ENCODE data around the gene USP9X. TPM values are rescaled to one million over a fixed set of nuclear protein-coding genes. Genes with fewer than 3 reads are reported as not detected.
"Not testable (repeated sequence)": the region's sequence is repeated elsewhere in the genome, so short reads cannot be mapped to it uniquely, and the experiment has no call there.

Gene USP9X
- polyA plus RNA-seq, 1 experiment, result 18.9 TPM

- H3K4me3 ChIP-seq (ENCODE audit: low read depth, low read length), result no peak overlapping the region
- DNase-seq (ENCODE audit: low read depth), result no peak
- ChIA-PET POLR2A (interaction anchor here (0.5 kb wide), 1 partner anchor 16 kb away, joined by 3 read pairs; no protein-coding TSS in a partner anchor), CTCF (interaction anchor here (0.7 kb wide), 1 partner anchor 40 kb away, joined by 3 read pairs; no protein-coding TSS in a partner anchor)
- no peaks in the 10 kb centered on the region for H3K36me3 ChIP-seq (ENCODE audit: control insufficient read depth, insufficient read depth, low read length)
- no peaks in the 10 kb centered on the region for H3K27me3 ChIP-seq (ENCODE audit: control insufficient read depth, insufficient read depth, low read length)
- no peak for TF ChIP-seq CTCF (IDR thresholded peaks at IDR 0.05; ENCODE audit: insufficient read depth, low read depth, low read length)
Observed at GRCh38 chrX:41045960-41046567, 39.2 kb upstream of the USP9X start.

DNA sequence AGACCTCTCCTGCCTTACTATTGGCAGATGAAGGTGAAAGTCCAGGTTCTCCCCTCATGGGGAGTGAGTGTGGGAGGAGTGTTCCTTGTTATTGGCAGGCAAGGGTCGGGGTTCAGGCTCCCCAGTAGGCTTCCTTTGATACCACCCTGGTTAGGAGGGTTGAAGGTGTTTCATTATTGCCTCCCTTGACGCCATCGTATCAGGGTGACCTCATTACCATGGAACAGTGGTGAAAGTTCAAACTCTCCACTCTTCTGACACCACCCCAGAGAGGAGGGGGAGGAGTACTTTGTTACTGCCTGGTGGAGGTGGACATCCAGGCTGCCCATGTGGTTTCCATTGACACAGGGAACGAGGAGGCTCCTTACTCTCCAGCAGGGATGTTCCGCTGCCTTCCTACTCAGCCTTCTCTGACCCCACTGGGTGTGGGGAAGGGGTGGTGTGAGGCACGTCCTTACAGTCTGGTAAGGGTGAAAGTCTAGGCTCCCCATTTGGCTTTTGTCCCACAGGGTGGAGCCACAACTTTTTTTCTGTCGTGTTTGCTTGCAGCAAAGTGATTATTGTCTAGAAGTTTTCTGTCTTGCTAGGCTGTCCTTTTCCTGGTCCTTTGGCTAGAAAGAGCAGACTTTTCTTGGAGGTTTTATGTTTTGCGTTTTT is 37.2 kb upstream of the USP9X start:
- POLR2A ChIA-PET, result no interaction called here
- no peak for DNase-seq (ENCODE audit: low read depth)
- TF ChIP-seq CTCF (IDR thresholded peaks at IDR 0.05; ENCODE audit: insufficient read depth, low read depth, low read length), result no peak
- Histone ChIP-seq H3K27me3 (ENCODE audit: control insufficient read depth, insufficient read depth, low read length) (no peaks in the 10 kb centered on the region), H3K36me3 (ENCODE audit: control insufficient read depth, insufficient read depth, low read length) (no peaks in the 10 kb centered on the region), H3K4me3 (ENCODE audit: low read depth, low read length) (no peak overlapping the region)
- CTCF ChIA-PET, result no interaction called here

DNA sequence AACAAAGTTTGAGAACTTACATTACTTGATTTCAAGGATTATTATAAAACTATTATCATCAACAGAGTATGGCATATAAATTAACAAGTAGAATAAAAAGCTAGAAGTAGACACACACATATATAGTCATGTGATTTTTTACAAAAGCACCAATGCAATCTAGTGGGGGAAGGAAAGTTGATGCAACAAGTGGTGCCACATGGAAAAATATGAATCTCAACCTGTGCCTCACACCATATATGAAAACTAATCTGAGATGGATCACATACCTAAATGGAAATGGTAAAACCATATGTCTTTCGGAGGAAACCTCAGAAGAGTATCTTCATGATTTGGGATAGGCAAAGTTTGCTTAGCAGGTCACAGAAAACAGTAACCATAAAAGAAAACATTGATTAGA is 34.9 kb upstream of the USP9X start:
- CTCF ChIA-PET, result no interaction called here
- DNase-seq (ENCODE audit: low read depth), result no peak
- H3K36me3 ChIP-seq (ENCODE audit: control insufficient read depth, insufficient read depth, low read length), result no peaks in the 10 kb centered on the region
- H3K4me3 ChIP-seq (ENCODE audit: low read depth, low read length), result no peak overlapping the region
- TF ChIP-seq CTCF (IDR thresholded peaks at IDR 0.05; ENCODE audit: insufficient read depth, low read depth, low read length), result no peak
- H3K27me3 ChIP-seq (ENCODE audit: control insufficient read depth, insufficient read depth, low read length), result no peaks in the 10 kb centered on the region
- POLR2A ChIA-PET, result no interaction called here

- Histone ChIP-seq H3K27me3 (ENCODE audit: control insufficient read depth, insufficient read depth, low read length) (no peaks in the 10 kb centered on the region), H3K36me3 (ENCODE audit: control insufficient read depth, insufficient read depth, low read length) (no peaks in the 10 kb centered on the region), H3K4me3 (ENCODE audit: low read depth, low read length) (no peak overlapping the region)
- no peak for DNase-seq (ENCODE audit: low read depth)
- CTCF ChIA-PET, result no interaction called here
- TF ChIP-seq CTCF (IDR thresholded peaks at IDR 0.05; ENCODE audit: insufficient read depth, low read depth, low read length), result no peak
- POLR2A ChIA-PET, result no interaction called here
Observed at GRCh38 chrX:41051288-41051687, 34.0 kb upstream of the USP9X start.

DNA sequence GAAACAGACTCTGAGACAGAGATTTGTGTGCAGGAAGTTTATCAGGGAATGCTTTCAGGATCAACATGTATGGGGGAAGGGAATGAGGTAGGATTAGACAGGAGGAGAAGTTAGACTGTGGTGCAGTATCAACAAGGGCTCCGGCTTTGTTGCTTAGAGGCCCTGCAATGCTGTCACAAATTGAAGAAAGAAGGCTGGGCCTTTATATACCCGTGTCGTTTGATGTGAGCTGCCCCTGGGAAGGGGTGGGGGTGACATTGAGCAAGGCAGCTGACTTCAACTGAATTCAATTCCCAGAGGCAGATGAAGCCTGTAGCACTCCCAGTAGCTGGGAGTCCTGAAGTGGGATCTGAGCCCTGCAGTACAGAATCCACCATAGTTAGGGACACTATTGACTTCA is 29.5 kb upstream of the USP9X start:
- Histone ChIP-seq H3K36me3 (ENCODE audit: control insufficient read depth, insufficient read depth, low read length) (no peaks in the 10 kb centered on the region), H3K27me3 (ENCODE audit: control insufficient read depth, insufficient read depth, low read length) (no peaks in the 10 kb centered on the region), H3K4me3 (ENCODE audit: low read depth, low read length) (no peak overlapping the region)
- ChIA-PET CTCF (no interaction called here), POLR2A (no interaction called here)
- no peak for DNase-seq (ENCODE audit: low read depth)
- TF ChIP-seq CTCF (IDR thresholded peaks at IDR 0.05; ENCODE audit: insufficient read depth, low read depth, low read length), result no peak

DNA sequence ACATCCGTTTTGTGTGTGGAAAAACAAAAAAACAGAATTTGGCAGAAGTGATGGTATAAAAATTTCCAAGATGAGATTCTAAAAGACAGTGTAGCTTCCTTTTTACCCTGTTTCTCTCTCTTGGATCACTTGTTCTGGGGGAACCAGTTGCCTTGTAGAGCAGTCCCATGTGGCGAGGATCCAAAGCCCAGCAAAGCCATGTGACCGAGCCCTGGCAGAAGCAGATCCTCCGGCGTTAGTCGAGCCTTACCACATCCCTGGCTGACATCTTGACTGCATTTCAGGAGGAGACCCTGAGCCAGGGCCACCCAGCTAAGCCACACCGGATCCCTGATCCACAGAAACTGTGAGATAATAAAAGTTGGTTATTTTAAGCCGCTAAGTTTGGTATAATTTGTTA is 22.0 kb upstream of the USP9X start:
- CTCF ChIA-PET; H3K27me3 ChIP-seq (ENCODE audit: control insufficient read depth, insufficient read depth, low read length); H3K36me3 ChIP-seq (ENCODE audit: control insufficient read depth, insufficient read depth, low read length); POLR2A ChIA-PET; DNase-seq (ENCODE audit: low read depth); H3K4me3 ChIP-seq (ENCODE audit: low read depth, low read length): not testable (repeated sequence)
